HG02970 (cell line): ENCODE measurements around the gene VENTX.
"Not testable (repeated sequence)": the region's sequence is repeated elsewhere in the genome, so short reads cannot be mapped to it uniquely, and the experiment has no call there.

Experiments
- ATAC-seq: cut with Tn5 transposase; IDR thresholded peaks from one replicate; pipeline ENCODE4 v1.9.1; 2021; ENCODE audit warnings: mild to moderate bottlenecking, moderate library complexity, moderate number of reproducible peaks; ENCODE audit not compliant: unreplicated experiment, low FRiP score

The VENTX gene

DNA sequence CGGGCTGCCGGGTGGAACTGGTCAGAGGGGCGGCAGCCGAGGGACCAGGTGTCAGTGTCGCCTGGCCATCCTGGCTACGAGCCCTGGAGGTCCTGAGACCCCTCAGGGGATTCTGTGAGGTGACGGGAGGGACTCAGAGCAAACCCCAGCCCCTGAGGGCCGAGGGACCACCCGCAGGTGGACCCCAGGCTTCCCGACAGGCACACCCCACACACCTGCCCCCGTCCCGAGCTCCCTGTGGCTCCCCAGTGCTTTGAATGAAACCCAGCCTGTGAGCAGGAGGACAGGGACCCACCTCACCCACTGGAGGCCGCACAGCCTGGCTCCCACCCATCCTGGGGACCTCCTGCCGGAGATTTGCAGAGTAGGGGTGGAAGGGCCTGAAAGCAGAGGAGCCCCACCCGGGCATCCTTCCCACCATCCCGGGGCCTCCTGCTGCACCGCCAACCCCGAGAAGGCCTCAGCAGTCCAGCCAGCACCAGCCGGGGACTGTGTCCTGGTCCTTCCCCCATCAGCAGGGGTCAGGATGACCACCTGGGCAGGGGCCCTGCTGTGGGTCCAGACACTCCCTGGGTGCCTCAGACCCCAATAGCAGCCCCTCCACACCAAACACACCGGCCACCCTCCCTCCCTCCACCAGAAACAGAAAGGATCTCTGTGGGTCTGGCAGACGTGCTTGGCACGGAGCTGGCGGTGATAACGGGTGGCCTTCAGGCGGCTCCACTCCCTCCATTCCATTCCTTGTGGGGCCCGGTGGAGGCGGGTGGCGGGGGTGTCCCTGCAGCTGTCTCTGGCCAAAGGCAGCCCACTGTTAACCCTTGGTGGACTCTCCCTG, 13.9 kb downstream of the VENTX start:
- no peak for ATAC-seq

DNA sequence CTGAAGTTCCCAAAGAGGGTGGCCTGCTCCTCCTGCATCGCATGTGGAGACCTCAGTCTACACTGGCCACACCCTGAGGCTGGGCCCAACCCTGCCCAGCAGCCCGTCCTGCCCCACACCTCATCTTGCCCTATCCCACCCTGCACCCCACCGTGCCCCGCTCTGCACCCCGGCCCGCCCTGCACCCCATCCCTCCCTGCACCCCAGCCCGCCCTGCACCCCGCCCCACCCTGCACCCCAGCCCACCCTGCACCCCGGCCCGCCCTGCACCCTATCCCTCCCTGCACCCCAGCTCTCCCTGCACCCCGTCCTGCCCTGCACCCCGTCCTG, 14.5 kb downstream of the VENTX start:
- no peak for ATAC-seq

DNA sequence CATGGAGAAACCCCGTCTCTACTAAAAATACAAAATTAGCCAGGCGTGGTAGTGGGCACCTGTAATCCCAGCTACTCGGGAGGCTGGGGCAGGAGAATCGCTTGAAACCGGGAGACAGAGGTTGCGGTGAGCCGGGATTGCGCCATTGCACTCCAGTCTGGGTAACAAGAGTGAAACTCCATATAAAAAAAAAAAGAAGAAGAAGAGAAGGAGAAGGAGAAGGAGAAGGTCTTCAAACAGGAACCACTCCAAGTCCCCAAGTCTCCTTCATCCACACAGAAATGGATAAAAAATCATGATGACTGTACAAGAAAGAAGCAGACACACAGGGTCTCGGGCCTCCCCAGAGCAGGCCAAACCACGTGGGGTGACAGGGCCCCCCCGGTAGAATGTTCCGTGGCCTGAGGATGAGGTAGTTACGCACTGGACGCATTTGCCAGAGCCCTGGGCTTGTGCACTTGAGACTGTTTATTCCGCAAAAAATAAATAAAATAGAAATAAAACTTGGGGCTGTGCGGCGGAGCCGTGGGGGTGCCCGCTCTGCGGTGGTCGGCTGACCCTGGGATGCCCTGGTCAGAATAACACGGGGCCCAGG, 15.8 kb downstream of the VENTX start:
- ATAC-seq: no peak

DNA sequence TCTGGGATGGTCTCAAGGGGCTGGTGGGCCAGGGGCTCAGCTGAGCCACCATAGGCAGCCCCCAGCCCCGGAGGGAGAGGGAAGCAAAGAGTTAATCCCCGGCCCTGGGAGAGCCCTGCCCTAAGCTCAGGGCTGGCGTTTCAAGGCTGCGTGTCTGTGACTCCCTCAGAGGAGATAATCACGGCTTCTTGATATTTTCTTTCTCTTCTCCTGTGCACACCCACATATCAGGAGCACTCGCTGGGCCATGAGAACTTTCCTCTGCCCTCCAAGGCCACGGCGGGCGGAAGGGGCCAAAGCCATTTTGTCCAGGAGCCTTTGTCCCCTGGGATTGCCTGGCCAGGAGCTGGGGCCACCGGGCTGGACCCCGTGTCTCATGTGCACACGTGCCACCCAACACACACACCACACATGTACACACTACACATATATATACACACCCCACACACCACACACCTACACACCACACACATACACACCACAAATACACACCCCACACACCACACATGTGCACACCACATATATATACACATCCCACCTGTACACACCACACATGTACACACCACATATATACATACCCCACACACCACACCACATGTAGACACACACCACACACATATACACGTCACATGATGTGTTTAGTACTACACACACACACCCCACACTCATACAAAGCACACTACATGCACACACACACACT, 16.9 kb downstream of the VENTX start:
- ATAC-seq: no peak

DNA sequence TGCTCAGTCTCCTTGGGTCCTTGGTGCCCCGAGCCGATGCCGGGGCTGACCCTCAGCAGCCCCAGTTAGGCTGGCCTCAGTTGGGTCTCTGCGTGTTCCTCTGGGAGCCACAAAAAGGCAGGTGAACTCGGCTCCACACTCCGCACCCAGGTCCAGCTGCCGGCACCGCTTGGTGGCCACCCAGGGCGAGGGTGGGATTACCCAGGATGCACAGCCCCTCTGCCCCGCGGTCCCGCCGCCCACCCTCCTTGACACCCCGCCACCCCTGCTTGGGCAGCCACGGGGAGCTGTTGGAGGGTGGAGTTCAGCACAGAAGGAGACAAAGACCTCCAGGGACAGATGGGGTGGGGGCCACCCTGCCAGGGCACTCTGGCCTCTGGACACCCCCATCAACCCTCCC, 17.7 kb downstream of the VENTX start:
- no peak for ATAC-seq

DNA sequence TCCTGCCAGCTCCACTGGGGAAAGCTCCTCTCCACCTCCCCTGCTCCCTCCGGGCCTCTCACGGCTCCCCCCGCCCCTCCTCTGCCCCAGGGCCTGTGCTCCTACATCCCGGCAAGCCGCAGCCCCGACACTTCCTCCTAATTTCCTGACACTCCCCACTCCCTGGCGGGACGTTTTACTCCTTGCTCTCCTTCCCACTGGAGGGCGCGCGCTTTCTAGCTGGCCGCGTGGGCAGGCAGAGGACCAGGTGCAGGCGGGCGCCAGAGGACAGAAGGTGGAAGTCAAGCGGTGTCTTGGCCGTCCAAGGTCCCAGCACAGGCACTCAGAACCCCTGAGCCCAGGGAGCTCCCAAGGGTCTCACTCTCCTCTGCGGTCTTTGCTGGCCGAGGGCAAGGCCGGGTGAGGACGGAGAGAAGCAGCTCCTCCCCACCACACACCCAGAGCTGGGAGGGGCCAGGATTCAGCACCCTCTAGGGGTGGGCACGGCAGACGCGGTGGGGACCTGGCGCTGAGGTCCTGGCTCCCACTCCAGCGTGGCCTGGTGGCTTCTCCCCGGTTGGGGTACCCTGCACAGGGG, 19.9 kb downstream of the VENTX start:
- no peak for ATAC-seq

DNA sequence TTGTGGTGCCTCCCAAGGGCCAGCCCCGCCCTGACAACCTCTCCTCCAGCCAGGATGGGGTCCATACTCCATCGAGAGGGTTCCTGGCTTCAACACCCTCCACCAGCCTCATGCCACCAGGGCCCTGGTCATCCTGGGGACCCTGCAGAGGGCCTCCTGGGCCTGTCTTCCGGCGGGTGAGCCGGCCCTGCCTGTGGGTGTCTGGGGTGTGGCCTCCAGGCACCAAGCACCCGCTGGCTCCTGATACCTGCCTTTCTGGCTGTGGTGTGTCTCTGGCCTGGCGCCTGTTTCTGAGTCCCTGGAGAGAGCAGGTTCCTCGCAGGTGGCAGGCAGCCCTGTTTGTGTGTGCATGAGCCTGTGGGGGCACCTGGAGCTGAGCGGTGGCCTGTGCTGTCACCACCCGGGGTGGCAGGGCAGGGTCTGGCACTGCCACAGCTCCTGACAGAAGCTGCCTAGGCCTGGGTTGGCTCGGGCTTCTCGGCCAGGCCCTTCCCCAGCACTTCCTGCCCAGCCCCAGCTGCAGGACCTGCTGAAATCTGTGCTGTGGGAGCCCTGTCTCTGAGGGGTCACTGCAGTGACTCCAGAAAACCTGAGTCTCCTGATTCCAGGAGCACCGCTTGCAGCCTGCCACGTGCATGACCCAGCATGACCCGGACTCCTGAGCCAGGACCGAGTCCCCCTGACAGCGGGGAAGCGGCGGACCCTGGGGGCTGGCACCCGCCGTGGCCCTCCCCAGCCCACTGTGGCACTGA, 20.6 kb downstream of the VENTX start:
- no peak for ATAC-seq

DNA sequence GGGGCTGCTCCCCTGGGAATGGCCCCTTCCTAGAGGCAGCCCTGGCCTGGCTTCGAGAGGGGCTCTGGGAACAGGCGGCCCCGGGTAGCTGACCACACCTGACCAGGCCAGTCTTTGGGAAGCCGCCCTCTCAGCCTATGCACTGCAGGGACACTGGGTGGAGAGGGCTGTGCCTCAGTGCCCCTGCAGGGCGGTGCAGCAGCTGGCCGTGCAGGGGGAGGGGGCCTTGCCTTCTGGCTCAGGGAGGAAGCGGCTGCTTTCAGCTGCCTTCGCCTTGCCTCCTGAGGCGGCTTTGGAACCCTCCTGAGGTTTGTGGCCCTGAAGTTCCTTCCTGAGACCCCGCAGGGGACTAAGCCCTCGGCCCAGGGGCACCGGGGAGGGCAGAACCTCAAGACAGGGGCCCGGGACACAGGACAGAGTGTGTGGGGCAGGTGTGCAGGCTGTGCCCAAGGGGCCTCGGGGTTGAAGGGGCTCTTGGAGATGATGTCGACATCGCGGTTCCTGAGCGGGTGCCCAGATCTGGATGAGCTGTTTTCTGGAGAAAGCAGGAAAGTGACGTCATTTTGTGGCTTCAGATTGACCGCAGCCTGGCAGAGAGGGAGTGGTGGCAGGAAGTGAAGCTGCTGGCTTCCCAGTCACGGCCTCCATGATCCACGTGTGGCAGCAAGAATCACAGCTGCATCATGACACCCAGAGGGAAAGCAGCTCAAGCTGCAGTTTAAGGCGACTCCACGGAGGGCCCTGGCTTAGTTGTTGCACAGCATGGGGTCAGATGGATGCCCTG, 21.4 kb downstream of the VENTX start:
- no peak for ATAC-seq

DNA sequence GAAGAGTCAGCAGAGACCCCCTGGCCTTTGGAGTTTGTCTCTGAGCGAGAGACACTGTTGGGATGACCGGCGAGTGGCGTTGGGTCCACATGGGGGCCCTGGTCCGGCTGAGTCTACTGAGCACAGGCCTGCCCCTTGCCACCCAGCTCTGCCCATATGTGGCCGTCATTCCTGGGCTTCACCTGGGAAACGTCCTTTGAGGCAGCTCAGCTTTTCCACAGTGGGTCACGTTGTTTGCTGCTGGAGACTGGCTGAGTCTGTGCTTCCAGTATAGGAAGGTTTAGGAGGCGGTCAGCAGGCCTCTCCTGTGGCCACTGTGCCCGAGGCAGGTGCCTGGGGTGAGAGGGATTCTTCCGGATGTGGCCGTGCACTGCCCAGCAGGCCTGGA, 21.9 kb downstream of the VENTX start:
- no peak for ATAC-seq

DNA sequence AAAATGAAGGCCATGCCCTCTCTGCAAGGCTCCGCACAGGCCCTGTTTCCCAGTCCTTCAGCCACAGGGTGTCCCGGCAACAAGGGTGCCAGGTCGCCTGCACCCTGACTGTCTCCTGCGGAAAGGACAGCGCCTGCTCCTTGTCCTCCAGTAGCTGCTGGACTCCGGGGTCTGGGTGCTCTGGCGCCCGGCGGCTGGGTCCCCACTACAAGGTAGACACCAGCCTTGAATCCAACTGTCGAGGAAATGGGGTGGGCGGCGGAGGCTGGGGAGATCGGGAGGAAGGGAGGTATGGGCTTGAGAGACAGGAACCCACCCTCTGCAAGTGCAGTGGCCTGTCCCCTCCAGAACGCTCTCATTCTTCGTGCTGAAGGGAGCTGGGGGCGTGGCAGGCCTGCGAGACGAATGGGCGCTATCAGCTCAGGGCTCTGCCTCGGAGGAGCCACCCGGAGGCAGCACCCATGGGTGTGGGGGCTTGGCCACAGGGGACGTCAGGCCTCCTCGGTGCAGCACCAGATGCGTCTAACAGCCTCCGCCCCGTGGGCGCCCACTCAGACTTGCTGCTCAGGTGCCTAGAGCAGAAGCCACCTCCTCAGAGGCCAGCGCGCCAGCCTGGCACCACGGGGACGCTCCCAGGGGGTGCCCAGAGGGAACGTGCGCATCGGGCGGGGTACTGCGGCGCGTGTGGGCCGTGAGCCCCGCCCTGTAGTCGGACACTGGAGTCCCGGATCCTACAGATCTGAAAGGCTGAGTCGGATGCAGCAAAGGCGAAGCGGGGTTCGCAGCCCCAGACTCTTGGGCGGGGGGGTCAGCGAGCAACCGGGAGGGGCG, 23.5 kb downstream of the VENTX start:
- ATAC-seq: peak; percentile 30

DNA sequence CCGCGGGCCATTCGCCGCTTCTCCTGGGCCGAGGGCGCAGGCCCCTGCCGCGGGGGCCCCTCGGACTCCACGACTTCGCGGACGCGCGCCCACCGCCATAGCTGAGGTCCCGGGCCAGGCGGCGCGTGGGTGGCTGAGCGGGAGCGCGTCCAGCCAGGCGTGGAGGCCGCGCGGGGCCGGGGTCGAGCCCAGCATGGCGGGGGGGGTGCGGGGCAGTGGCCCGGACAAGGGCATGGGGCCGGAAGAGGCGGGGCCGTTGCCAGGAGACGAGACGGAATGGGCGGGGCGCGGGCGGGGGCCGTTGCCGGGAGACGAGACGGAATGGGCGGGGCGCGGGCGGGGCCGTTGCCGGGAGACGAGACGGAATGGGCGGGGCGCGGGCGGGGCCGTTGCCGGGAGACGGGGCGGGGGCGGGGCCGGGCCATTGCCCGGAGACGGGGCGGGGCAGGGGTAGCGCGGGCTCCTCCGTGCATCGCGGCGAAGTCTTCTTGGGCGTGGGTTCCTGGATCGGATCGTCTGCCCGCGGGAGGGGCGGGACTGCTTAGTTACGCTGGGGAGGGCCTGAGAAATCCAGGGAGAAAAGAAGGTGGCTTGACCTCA, 24.2 kb downstream of the VENTX start:
- peak; percentile 51 for ATAC-seq

DNA sequence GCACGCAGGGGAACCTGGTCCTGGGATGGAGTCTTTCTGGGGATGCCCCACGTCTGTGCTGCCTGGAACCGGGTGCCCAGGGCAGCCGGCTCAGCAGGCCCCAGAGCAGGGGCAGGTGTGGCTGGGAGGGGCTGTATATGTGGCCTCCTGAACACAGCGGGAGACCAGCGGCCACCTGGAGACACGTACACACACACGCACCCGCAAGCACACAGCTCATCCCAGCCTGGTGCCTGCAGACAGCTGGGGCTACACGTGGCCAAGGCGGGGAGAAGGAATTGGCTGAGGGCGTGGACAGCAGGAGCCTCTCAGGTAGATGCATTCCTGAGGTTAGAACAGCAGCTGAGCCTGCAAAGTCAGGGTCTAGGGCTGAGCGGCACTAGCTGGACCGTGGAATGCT, 25.0 kb downstream of the VENTX start:
- ATAC-seq: no peak

DNA sequence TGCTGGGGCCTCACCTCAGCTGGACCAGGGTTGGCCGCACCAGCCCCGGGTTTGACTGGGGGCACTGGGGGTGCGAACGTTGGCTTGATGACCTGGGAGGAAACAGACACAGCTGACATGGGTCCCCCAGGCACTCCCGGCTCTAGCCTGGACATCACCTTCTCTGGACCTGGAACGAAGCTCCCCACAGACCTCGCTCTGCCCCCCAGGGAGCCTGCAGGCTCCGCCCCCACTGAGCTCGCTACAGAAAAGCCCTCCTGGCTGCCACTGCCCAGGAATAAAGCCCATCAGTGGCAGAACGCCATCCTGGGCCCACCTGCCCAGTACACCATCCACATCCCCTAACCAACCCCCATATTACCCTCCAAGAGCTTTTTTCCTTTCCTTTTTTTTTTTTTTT, 26.0 kb downstream of the VENTX start:
- no peak for ATAC-seq

DNA sequence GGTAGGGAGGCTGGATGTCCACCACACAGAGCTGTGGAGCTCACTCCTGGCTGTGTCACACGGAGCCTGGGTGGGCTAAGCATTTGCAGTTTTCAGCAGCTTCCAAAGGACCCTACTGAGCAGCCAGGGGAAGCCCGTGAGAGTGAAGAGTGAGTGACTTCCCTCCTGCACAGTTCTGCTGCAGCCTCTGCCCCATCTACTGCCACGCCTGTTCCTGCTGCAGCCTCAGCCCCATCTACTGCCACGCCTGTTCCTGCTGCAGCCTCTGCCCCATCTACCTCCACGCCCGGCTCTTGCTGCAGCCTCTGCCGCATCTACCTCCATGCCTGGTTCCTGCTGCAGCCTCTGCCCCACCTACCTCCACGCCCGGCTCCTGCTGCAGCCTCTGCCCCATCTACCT, 26.8 kb downstream of the VENTX start:
- no peak for ATAC-seq

DNA sequence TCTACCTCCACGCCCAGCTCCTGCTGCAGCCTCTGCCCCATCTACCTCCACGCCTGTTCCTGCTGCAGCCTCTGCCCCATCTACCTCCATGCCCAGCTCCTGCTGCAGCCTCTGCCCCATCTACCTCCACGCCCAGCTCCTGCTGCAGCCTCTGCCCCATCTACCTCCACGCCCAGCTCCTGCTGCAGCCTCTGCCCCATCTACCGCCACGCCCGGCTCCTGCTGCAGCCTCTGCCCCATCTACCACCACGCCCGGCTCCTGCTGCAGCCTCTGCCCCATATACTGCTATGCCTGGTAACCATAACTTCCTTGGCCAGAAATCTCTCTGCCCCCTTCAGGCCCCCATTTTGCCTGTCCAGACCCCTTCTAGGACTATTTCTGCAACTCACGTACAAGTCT, 27.4 kb downstream of the VENTX start:
- ATAC-seq: not testable (repeated sequence)

DNA sequence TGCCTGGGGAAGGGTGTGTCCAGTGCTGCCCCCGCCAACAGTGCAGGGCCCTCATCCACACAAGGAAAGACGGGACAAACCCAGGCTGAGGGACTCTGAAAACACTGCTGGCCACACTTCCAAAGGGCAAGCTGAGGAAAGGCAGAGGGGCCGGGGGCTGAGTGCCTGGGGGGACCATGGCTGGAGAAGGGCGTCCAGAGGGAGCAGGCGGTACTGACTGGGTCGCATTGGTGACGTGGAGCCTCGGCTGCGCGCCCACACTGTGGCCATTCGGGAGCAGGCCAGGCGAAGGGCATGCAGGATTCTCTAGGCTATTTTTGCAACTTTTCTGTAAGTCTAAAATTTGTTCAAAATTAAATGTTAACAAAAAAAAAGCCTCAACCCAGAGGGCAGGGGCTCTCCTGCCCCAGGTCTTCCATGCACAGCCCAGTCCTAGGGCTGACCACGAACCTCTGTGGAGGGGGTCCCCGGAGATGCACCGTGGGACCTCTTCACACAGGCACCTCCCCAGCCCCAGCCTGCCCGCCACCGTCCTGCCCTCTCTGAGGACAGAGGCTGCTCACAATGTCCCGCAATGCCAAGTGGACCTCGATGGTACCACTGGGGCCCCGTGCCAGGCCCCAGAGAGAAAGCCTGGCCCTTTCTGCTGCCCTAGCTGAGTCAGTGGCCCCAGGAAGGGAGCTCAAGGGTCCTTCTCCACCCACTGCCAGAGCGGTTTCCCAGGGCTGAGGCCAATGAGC, 28.6 kb downstream of the VENTX start:
- no peak for ATAC-seq

DNA sequence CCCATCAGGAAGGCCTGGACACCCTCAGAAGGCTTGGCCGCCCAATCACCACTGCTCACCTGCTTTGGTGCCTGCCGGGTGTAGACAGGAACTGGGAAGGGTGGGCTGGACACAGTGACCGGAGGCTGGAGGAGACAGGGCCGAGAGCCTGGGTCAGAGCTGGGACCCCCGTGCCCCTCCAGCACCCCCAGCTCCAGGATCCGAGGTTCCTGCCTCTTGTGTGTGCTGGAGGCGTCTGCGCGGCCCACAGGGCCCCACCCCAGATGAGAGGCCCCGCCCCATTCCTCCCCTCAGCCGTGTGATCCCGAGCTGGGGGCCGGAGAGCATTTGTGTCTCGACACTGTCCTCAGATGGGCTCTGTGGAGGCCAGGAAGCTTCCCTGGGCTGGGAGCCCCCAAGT, 29.6 kb downstream of the VENTX start:
- ATAC-seq: no peak

DNA sequence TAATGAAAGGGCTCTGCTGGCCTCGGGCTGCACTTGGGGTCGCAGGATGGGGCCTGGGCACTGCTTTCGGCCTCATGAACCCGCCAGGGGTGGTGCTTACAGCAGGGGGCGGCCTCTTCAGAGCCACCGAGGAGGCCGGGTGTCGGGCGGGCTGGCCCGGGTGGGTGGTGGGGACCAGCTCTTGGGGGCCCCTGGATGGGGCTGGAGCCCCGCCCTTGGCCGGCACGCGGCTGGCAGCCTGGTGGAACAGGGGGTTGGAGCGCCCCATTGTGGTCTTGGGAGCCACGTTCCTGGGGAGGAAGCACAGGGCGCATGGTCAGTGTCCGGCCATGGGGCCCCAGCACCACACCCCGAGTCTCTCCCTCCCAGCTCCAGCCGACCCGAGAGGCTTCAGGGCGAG, 30.2 kb downstream of the VENTX start:
- no peak for ATAC-seq
